Activated naive CD8-positive, alpha-beta T cell treated with anti-CD3 and anti-CD28 coated beads, Interleukin-2, amount 50 U/mL, for 24 hours (primary cell): Measurements from ENCODE around the gene COPS7A.

Experiments
- ATAC-seq: fragments of 150-1000 bp; cut with Tn5 transposase; one replicate; pipeline ENCODE4 v1.10.0; 2021
- DNase-seq: peaks from one replicate; pipeline ENCODE4 v3.0.0; 2021
- H3K27ac Mint-ChIP-seq: one replicate; pipeline ENCODE4 v1.8.0; 2021; ENCODE audit warnings: mild to moderate bottlenecking, mixed read lengths
- H3K27me3 Mint-ChIP-seq: one replicate; pipeline ENCODE4 v1.8.0; 2021; ENCODE audit warnings: mixed read lengths
- H3K36me3 Mint-ChIP-seq: one replicate; pipeline ENCODE4 v1.8.0; 2021; ENCODE audit warnings: low read depth, mixed read lengths
- H3K4me1 Mint-ChIP-seq: one replicate; pipeline ENCODE4 v1.8.0; 2021; ENCODE audit warnings: mixed read lengths
- H3K4me3 Mint-ChIP-seq: one replicate; pipeline ENCODE4 v1.8.0; 2021; ENCODE audit warnings: mild to moderate bottlenecking, moderate library complexity, mixed read lengths
- H3K9me3 Mint-ChIP-seq: one replicate; pipeline ENCODE4 v1.8.0; 2021; ENCODE audit warnings: mixed read lengths

Gene COPS7A

GRCh38 chr12:6723607-6724408 lies at the start of gene COPS7A:
TSS of gene COPS7A (plus strand) at chr12:6724046. CDS start at chr12:6724657, 611 bp downstream.
- H3K4me3 Mint-ChIP-seq = peak within 1 kb of the TSS; percentile 89
- DNase-seq (peak; percentile 98), ATAC-seq (peak; percentile 99)
- H3K4me1 Mint-ChIP-seq = peaks cover 30% of the 10 kb centered on the region
- no peaks in the 10 kb centered on the region for H3K27me3 Mint-ChIP-seq
- H3K27ac Mint-ChIP-seq = peak within 1 kb of the TSS; percentile 92
- H3K9me3 Mint-ChIP-seq = no peaks in the 10 kb centered on the region
- peaks cover 13% of the 10 kb centered on the region for H3K36me3 Mint-ChIP-seq

- DNase-seq (no peak), ATAC-seq (no peak)
- Mint-ChIP-seq H3K4me1 (no peaks in the 10 kb centered on the region), H3K27ac (no peak overlapping the region), H3K36me3 (peaks cover 73% of the 10 kb centered on the region), H3K4me3 (no peak overlapping the region), H3K9me3 (no peaks in the 10 kb centered on the region), H3K27me3 (no peaks in the 10 kb centered on the region)
These were observed 46.9 kb upstream of the COPS7A start for GRCh38 chr12:6676962-6677361.

- DNase-seq (peak; percentile 54), ATAC-seq (no peak)
- no peak overlapping the region for H3K27ac Mint-ChIP-seq
- no peaks in the 10 kb centered on the region for H3K27me3 Mint-ChIP-seq
- H3K4me1 Mint-ChIP-seq = peaks cover 49% of the 10 kb centered on the region
- no peaks in the 10 kb centered on the region for H3K9me3 Mint-ChIP-seq
- no peak overlapping the region for H3K4me3 Mint-ChIP-seq
- peaks cover 37% of the 10 kb centered on the region for H3K36me3 Mint-ChIP-seq
These were observed 39.2 kb upstream of the COPS7A start for GRCh38 chr12:6684609-6685008.

GRCh38 chr12:6685814-6686213 lies 38.0 kb upstream of the COPS7A start:
- ATAC-seq = no peak
- peaks cover 31% of the 10 kb centered on the region for H3K36me3 Mint-ChIP-seq

GRCh38 chr12:6688543-6688998 lies 35.3 kb upstream of the COPS7A start:
- peaks cover 66% of the 10 kb centered on the region for H3K4me1 Mint-ChIP-seq
- H3K36me3 Mint-ChIP-seq = peaks cover 23% of the 10 kb centered on the region
- no peaks in the 10 kb centered on the region for H3K9me3 Mint-ChIP-seq
- ATAC-seq (no peak), DNase-seq (no peak)
- no peaks in the 10 kb centered on the region for H3K27me3 Mint-ChIP-seq
- H3K27ac Mint-ChIP-seq = peak overlapping the region; percentile 87
- peak overlapping the region; percentile 90 for H3K4me3 Mint-ChIP-seq

More at GRCh38 chr12:6685814-6686213, 38.0 kb upstream of the COPS7A start:
- Mint-ChIP-seq H3K4me3 (no peak overlapping the region), H3K9me3 (no peaks in the 10 kb centered on the region), H3K27me3 (no peaks in the 10 kb centered on the region), H3K27ac (peak overlapping the region; percentile 10), H3K4me1 (peaks cover 57% of the 10 kb centered on the region)
- DNase-seq = no peak

- peak; percentile 90 for ATAC-seq
- DNase-seq = peak; percentile 93
- Mint-ChIP-seq H3K36me3 (peaks cover 20% of the 10 kb centered on the region), H3K4me3 (peak within 1 kb of the TSS; percentile 90), H3K27me3 (no peaks in the 10 kb centered on the region), H3K4me1 (peaks cover 63% of the 10 kb centered on the region), H3K9me3 (no peaks in the 10 kb centered on the region), H3K27ac (peak within 1 kb of the TSS; percentile 87)
These were observed 34.6 kb upstream of the COPS7A start, which contains the start of gene ZNF384 for GRCh38 chr12:6688999-6689882. TSS of gene ZNF384 (minus strand) at chr12:6689375. CDS start at chr12:6679520, 9,855 bp downstream.

GRCh38 chr12:6691473-6691872 lies 32.4 kb upstream of the COPS7A start:
- H3K27ac Mint-ChIP-seq = no peak overlapping the region
- no peak for DNase-seq

GRCh38 chr12:6692888-6693287 lies 31.0 kb upstream of the COPS7A start:
- ATAC-seq (no peak), DNase-seq (no peak)
- Mint-ChIP-seq H3K27me3 (peaks cover under 1% of the 10 kb centered on the region), H3K27ac (no peak overlapping the region), H3K4me1 (peaks cover 36% of the 10 kb centered on the region), H3K9me3 (no peaks in the 10 kb centered on the region), H3K4me3 (no peak overlapping the region), H3K36me3 (no peaks in the 10 kb centered on the region)

More at GRCh38 chr12:6691473-6691872, 32.4 kb upstream of the COPS7A start:
- Mint-ChIP-seq H3K27me3 (no peaks in the 10 kb centered on the region), H3K4me1 (peaks cover 45% of the 10 kb centered on the region), H3K36me3 (peaks cover 9% of the 10 kb centered on the region), H3K4me3 (no peak overlapping the region), H3K9me3 (no peaks in the 10 kb centered on the region)
- ATAC-seq = no peak

GRCh38 chr12:6693832-6694355 lies 30.0 kb upstream of the COPS7A start:
- Mint-ChIP-seq H3K4me3 (no peak overlapping the region), H3K27me3 (peaks cover 11% of the 10 kb centered on the region), H3K27ac (no peak overlapping the region), H3K4me1 (peaks cover 37% of the 10 kb centered on the region), H3K36me3 (no peaks in the 10 kb centered on the region), H3K9me3 (no peaks in the 10 kb centered on the region)
- DNase-seq (no peak), ATAC-seq (no peak)

GRCh38 chr12:6694701-6695100 lies 29.1 kb upstream of the COPS7A start:
- peaks cover 39% of the 10 kb centered on the region for H3K4me1 Mint-ChIP-seq
- H3K9me3 Mint-ChIP-seq = no peaks in the 10 kb centered on the region
- no peak for ATAC-seq
- no peak for DNase-seq
- no peaks in the 10 kb centered on the region for H3K36me3 Mint-ChIP-seq
- H3K27me3 Mint-ChIP-seq = peaks cover 18% of the 10 kb centered on the region
- H3K4me3 Mint-ChIP-seq = no peak overlapping the region
- H3K27ac Mint-ChIP-seq = no peak overlapping the region

- Mint-ChIP-seq H3K4me3 (no peak overlapping the region), H3K4me1 (peaks cover 33% of the 10 kb centered on the region), H3K27ac (no peak overlapping the region), H3K27me3 (peaks cover 19% of the 10 kb centered on the region), H3K36me3 (no peaks in the 10 kb centered on the region), H3K9me3 (no peaks in the 10 kb centered on the region)
- ATAC-seq (no peak), DNase-seq (no peak)
These were observed 28.4 kb upstream of the COPS7A start for GRCh38 chr12:6695313-6696045.

- ATAC-seq (no peak), DNase-seq (no peak)
- Mint-ChIP-seq H3K36me3 (no peaks in the 10 kb centered on the region), H3K27ac (peak overlapping the region; percentile 30), H3K27me3 (peaks cover 32% of the 10 kb centered on the region), H3K4me3 (no peak overlapping the region), H3K4me1 (peaks cover 30% of the 10 kb centered on the region), H3K9me3 (no peaks in the 10 kb centered on the region)
These were observed 26.9 kb upstream of the COPS7A start for GRCh38 chr12:6696690-6697583.
